MM.1S (cell line): ENCODE results near the gene ZNF581.

Experiments
- CTCF ChIP-seq: fragments of 300-600 bp; sonication (generic); IDR thresholded peaks from 2 replicates; pipeline ENCODE4 v1.5.1; 2016; ENCODE audit warnings: antibody characterized with exemption, low read length, mixed read lengths
- EZH2 ChIP-seq: fragments of 300-600 bp; sonication (generic); optimal IDR thresholded peaks from 2 replicates; pipeline ENCODE3; 2017; ENCODE audit warnings: low read depth, mild to moderate bottlenecking, antibody characterized with exemption, low read length, mixed read lengths

DNA sequence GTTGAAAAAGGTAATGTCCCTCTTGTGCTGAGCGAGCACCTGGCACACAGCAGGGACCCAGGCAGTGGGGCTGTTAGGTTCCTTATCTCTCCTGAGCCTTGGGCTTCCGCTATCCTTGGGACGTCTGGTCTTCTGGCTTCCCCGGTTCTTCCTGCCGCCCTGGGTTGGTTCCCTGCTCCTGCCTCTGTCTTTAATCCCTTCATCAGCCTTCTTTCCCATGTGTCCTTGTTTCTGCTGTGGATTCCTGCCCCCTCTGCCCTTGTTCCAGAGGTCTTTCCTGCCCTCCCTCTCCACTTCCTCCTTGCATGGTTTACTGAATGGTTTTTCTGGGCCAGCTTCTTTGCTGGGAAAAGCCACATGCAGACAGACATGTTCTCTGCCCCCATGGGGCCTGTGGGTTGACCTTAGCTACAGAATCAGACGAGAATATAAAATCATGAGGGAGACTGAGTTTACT, 34.2 kb downstream of the ZNF581 start:
- TF ChIP-seq CTCF (no peak), EZH2 (no peak)
